Measurements from ENCODE around the gene DGKH.

Gene DGKH

DNA sequence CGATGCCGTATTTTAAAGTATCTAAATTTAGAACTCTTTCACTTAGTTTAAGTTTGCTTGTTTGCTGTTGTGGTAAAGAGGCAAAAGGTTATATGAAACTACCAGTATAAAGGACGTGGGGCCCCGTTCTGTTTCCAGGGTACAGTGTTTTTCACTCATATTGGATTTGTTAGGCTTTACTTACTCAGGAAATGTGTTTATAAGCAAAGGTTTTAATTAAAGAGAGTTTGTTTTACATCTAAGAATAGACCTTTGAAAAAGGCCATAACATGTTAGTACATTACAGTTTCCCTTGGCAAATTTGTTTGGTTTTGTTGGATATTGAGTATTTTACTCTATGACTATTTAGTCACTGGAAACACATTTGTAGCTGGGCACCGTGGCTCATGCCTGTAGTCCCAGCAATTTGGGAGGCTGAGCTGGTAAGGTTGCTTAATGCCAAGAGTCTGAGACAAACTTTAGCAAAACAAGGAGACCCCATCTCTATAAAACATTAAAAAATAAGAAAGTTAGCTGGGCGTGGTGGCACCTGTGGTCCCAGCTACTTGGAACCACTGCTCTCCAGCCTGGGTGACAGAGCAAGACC, 7.1 kb downstream of the DGKH start:
- Histone ChIP-seq H3K27me3 (ENCODE audit: control insufficient read depth, insufficient read depth, low read length, poor library complexity, severe bottlenecking) (no peaks in the 10 kb centered on the region), H3K36me3 (ENCODE audit: control insufficient read depth, insufficient read depth, low read length) (peaks cover 3% of the 10 kb centered on the region), H3K9me3 (ENCODE audit: control insufficient read depth, low read length) (no peaks in the 10 kb centered on the region), H3K4me3 (ENCODE audit: insufficient read depth, low read depth, low read length) (no peak overlapping the region), H3K27ac (ENCODE audit: insufficient read depth, low read depth, low read length, poor library complexity, severe bottlenecking) (no peak overlapping the region), H3K4me1 (ENCODE audit: control insufficient read depth, insufficient read depth, low read length) (no peaks in the 10 kb centered on the region)
- WGBS, 2 experiments: 90 to 95% methylated on average over 4 to 5 of the region's 6 CpGs

DNA sequence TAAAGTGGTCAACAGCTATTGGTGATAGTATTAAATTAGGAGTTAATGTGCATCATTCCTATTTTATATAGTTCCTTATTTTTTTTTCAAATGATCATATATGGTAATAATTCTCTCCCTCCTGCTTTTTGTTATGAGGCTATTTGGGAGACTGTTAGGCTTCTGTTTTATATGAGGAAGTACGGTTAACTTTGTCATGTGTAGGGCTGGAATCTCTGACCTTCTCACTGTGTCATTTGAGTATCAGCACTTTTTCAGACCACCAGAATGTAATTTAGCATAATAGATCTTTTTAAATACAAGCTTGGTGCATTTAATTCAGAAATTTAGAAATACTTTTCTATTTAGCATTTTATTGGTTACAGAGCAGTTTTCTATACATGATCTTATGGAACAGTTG, 7.7 kb downstream of the DGKH start:
- Histone ChIP-seq H3K4me3 (ENCODE audit: insufficient read depth, low read depth, low read length) (no peak overlapping the region), H3K27me3 (ENCODE audit: control insufficient read depth, insufficient read depth, low read length, poor library complexity, severe bottlenecking) (no peaks in the 10 kb centered on the region), H3K36me3 (ENCODE audit: control insufficient read depth, insufficient read depth, low read length) (peaks cover 3% of the 10 kb centered on the region), H3K9me3 (ENCODE audit: control insufficient read depth, low read length) (no peaks in the 10 kb centered on the region), H3K27ac (ENCODE audit: insufficient read depth, low read depth, low read length, poor library complexity, severe bottlenecking) (no peak overlapping the region), H3K4me1 (ENCODE audit: control insufficient read depth, insufficient read depth, low read length) (no peaks in the 10 kb centered on the region)
- WGBS, 2 experiments: 100% methylated on average over 1 of the region's 1 CpG; no CpG with 5 or more reads in 1 of the 2 experiments

DNA sequence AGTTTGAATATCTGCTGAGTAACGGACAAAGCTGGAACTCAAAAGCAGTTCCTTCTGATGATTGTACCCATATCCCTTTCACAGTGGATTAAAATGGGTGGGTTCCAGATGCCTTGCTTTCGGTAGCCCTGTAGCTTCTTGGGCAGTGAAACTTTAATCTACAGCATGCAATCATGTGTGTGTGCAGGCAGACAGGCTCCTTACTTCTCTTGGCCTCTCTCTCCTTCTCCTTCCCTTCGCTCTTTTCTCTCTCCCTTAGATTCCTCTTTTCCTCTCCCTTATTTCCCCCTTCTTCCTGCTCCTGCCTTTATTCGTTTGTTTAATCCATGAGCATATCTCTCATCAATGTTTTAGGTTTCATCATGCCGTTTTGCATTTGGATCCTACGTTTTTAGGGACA, 8.1 kb downstream of the DGKH start:
- no peaks in the 10 kb centered on the region for H3K27me3 ChIP-seq (ENCODE audit: control insufficient read depth, insufficient read depth, low read length, poor library complexity, severe bottlenecking)
- no peaks in the 10 kb centered on the region for H3K4me1 ChIP-seq (ENCODE audit: control insufficient read depth, insufficient read depth, low read length)
- WGBS, 2 experiments: 93 to 96% methylated on average over 6 of the region's 6 CpGs
- H3K9me3 ChIP-seq (ENCODE audit: control insufficient read depth, low read length): no peaks in the 10 kb centered on the region
- H3K4me3 ChIP-seq (ENCODE audit: insufficient read depth, low read depth, low read length): no peak overlapping the region
- H3K36me3 ChIP-seq (ENCODE audit: control insufficient read depth, insufficient read depth, low read length): peaks cover 3% of the 10 kb centered on the region
- H3K27ac ChIP-seq (ENCODE audit: insufficient read depth, low read depth, low read length, poor library complexity, severe bottlenecking): no peak overlapping the region

DNA sequence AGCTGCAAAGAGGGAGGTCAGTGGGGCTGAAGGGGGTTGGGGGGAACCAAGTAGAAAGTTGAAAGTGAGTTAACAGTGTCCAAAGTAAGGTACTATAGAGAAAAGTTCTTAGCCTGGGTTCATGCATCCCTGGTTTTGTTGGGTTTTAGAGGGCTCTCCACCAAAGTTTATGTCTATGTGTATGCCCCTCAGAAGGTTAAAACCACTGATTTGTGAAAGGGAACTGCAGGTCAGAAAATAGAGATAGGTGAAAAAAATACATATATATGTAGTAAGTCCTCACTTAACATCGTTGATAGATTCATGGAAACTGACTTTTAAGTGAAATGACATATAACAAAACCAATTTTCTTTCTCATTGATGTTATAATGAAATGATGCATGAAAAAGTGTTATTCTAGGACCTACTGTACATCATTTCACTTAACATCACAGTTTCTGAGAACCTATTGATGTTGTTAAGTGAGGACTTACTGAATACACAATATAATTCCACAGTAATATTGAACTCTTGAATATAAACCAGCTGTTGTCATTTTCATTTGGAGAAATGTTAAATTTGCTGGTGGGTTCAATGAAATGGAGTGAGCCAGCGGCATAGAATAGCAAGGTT, 9.6 kb downstream of the DGKH start:
- no peaks in the 10 kb centered on the region for H3K4me1 ChIP-seq (ENCODE audit: control insufficient read depth, insufficient read depth, low read length)
- 91% methylated on average over 1 of the region's 2 CpGs for WGBS, 2 experiments
- peaks cover 3% of the 10 kb centered on the region for H3K36me3 ChIP-seq (ENCODE audit: control insufficient read depth, insufficient read depth, low read length)
- H3K27ac ChIP-seq (ENCODE audit: insufficient read depth, low read depth, low read length, poor library complexity, severe bottlenecking): no peak overlapping the region
- H3K4me3 ChIP-seq (ENCODE audit: insufficient read depth, low read depth, low read length): no peak overlapping the region
- H3K9me3 ChIP-seq (ENCODE audit: control insufficient read depth, low read length): no peaks in the 10 kb centered on the region
- H3K27me3 ChIP-seq (ENCODE audit: control insufficient read depth, insufficient read depth, low read length, poor library complexity, severe bottlenecking): no peaks in the 10 kb centered on the region

DNA sequence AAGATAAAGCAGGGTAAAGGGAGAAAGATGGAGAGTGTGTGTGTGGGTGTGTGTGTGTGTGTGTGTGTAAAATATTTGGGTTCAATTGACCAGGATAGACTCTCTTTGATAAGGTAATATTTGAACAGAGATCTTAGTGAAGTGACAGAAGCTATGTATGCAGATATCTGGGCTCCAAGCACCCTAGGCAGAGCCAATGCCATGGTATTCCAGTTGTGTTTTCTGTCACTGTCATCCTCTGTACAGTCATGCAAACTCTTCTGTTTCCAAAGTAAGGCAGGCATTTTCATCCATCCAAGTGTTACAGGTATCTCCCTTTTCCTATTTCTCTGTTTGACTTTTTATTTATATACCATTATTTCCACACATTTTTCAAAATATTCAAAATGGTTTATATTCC, 13.5 kb downstream of the DGKH start:
- Histone ChIP-seq H3K9me3 (ENCODE audit: control insufficient read depth, low read length) (no peaks in the 10 kb centered on the region), H3K36me3 (ENCODE audit: control insufficient read depth, insufficient read depth, low read length) (peaks cover 3% of the 10 kb centered on the region), H3K27me3 (ENCODE audit: control insufficient read depth, insufficient read depth, low read length, poor library complexity, severe bottlenecking) (no peaks in the 10 kb centered on the region), H3K27ac (ENCODE audit: insufficient read depth, low read depth, low read length, poor library complexity, severe bottlenecking) (no peak overlapping the region), H3K4me3 (ENCODE audit: insufficient read depth, low read depth, low read length) (no peak overlapping the region), H3K4me1 (ENCODE audit: control insufficient read depth, insufficient read depth, low read length) (no peaks in the 10 kb centered on the region)

DNA sequence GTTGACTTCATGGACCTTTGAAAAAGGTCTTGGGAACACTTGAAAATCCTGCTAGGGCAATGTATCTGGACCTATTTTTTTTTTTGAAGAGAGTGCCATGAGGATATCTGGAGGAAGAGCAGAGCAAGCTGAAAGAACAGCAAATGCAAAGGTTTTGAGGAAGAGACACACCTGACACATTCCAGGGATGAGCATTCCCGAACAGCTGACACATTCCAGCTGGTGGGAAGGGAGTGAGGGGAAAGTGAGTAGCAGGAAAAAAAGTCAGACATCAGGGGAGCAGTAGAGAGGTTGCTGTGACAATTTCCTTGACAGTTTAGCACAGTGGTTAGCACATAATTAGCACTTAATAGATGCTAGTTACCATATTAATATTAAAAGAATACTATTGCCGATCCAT, 14.7 kb downstream of the DGKH start:
- Histone ChIP-seq H3K9me3 (ENCODE audit: control insufficient read depth, low read length) (no peaks in the 10 kb centered on the region), H3K36me3 (ENCODE audit: control insufficient read depth, insufficient read depth, low read length) (peaks cover 3% of the 10 kb centered on the region), H3K27me3 (ENCODE audit: control insufficient read depth, insufficient read depth, low read length, poor library complexity, severe bottlenecking) (no peaks in the 10 kb centered on the region), H3K4me1 (ENCODE audit: control insufficient read depth, insufficient read depth, low read length) (no peaks in the 10 kb centered on the region), H3K4me3 (ENCODE audit: insufficient read depth, low read depth, low read length) (no peak overlapping the region), H3K27ac (ENCODE audit: insufficient read depth, low read depth, low read length, poor library complexity, severe bottlenecking) (no peak overlapping the region)
- WGBS, 2 experiments: 72 to 97% methylated on average over 1 to 2 of the region's 2 CpGs

DNA sequence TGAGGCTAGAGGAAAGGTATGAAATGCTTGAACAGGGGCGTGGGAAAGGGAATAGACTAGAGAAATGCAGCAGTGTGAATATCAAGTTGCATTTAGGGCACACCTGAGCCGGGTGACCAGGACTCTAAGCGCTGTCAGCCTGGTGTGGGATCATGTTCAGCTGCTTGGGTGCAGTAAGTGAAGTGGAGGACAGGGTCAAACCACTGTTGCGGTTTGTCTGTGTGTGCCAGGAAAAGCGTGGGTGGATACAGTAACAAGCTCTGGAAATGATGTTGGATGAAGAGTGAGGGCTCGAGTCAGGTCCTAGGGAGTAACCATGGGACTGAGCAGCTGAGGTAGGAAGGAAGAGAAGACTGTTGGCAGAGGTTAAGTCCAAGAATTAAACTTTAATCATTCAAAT, 15.8 kb downstream of the DGKH start:
- no peaks in the 10 kb centered on the region for H3K27me3 ChIP-seq (ENCODE audit: control insufficient read depth, insufficient read depth, low read length, poor library complexity, severe bottlenecking)
- no peaks in the 10 kb centered on the region for H3K36me3 ChIP-seq (ENCODE audit: control insufficient read depth, insufficient read depth, low read length)
- H3K27ac ChIP-seq (ENCODE audit: insufficient read depth, low read depth, low read length, poor library complexity, severe bottlenecking): no peak overlapping the region
- 92 to 94% methylated on average over 6 of the region's 6 CpGs for WGBS, 2 experiments
- H3K4me3 ChIP-seq (ENCODE audit: insufficient read depth, low read depth, low read length): no peak overlapping the region
- no peaks in the 10 kb centered on the region for H3K4me1 ChIP-seq (ENCODE audit: control insufficient read depth, insufficient read depth, low read length)
- no peaks in the 10 kb centered on the region for H3K9me3 ChIP-seq (ENCODE audit: control insufficient read depth, low read length)

DNA sequence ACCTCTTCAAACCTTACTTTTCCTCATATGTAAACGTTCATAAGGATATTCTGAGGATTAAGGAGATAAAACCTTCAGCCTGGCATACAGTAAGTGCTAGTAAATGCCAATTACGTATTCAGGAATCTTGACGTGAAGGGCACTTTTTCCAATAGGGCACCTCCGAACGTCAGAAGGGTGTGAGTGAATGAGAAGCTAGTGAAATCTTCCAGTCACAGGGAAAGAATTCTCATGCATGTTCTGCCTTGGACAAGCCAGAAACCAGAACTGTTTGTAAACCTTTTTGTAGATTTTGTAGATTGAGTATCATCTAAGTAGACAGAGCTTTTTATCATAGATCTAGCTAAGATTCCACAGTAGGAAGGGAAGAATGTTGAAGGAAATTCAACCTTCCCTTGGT, 16.5 kb downstream of the DGKH start:
- Histone ChIP-seq H3K36me3 (ENCODE audit: control insufficient read depth, insufficient read depth, low read length) (no peaks in the 10 kb centered on the region), H3K27ac (ENCODE audit: insufficient read depth, low read depth, low read length, poor library complexity, severe bottlenecking) (no peak overlapping the region), H3K27me3 (ENCODE audit: control insufficient read depth, insufficient read depth, low read length, poor library complexity, severe bottlenecking) (no peaks in the 10 kb centered on the region), H3K4me3 (ENCODE audit: insufficient read depth, low read depth, low read length) (no peak overlapping the region), H3K4me1 (ENCODE audit: control insufficient read depth, insufficient read depth, low read length) (no peaks in the 10 kb centered on the region), H3K9me3 (ENCODE audit: control insufficient read depth, low read length) (no peaks in the 10 kb centered on the region)
- WGBS, 2 experiments: 93 to 94% methylated on average over 5 of the region's 5 CpGs

DNA sequence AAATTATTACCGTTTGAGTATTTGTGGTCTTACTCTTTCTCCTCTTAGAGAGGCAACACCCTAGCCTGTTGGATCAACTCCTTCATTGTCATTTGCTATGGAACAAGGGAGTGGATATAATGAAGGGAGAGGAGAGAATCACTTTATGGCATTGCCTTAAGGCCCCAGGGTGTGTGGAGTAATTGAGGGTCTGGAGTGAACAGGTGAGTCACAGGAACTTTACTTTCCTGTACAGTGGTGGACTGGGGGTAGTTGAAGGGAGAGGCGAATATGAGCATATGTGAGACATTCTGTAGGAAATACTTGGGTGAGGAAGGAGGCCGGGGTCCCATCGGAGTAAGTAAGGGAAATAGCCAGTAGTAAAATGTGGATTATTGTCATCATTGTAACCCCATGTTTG, 17.0 kb downstream of the DGKH start:
- 96% methylated on average over 4 of the region's 4 CpGs for WGBS, 2 experiments
- H3K4me3 ChIP-seq (ENCODE audit: insufficient read depth, low read depth, low read length): no peak overlapping the region
- no peaks in the 10 kb centered on the region for H3K4me1 ChIP-seq (ENCODE audit: control insufficient read depth, insufficient read depth, low read length)
- no peaks in the 10 kb centered on the region for H3K27me3 ChIP-seq (ENCODE audit: control insufficient read depth, insufficient read depth, low read length, poor library complexity, severe bottlenecking)
- no peak overlapping the region for H3K27ac ChIP-seq (ENCODE audit: insufficient read depth, low read depth, low read length, poor library complexity, severe bottlenecking)
- no peaks in the 10 kb centered on the region for H3K36me3 ChIP-seq (ENCODE audit: control insufficient read depth, insufficient read depth, low read length)
- no peaks in the 10 kb centered on the region for H3K9me3 ChIP-seq (ENCODE audit: control insufficient read depth, low read length)

DNA sequence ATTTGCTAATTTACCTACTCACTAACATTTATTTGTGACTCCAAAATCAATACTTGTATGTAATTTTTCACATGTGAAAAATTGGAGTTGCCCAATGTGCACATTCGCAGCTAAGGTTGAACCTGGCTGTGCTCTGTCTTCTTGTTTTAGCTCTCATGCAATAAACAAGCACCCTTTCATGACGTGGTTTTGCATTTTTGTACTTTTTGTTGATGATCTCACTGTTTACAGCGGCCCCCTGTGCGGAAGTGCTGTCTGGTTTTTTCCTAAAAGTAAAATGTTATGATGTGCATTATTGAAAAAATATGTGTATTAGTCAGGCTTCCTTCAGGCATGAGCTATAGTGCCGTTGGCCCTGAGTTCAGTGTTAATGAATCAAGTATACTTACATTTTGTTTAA, 18.1 kb downstream of the DGKH start:
- H3K4me3 ChIP-seq (ENCODE audit: insufficient read depth, low read depth, low read length): no peak overlapping the region
- H3K4me1 ChIP-seq (ENCODE audit: control insufficient read depth, insufficient read depth, low read length): no peaks in the 10 kb centered on the region
- no peaks in the 10 kb centered on the region for H3K9me3 ChIP-seq (ENCODE audit: control insufficient read depth, low read length)
- no peaks in the 10 kb centered on the region for H3K27me3 ChIP-seq (ENCODE audit: control insufficient read depth, insufficient read depth, low read length, poor library complexity, severe bottlenecking)
- H3K36me3 ChIP-seq (ENCODE audit: control insufficient read depth, insufficient read depth, low read length): no peaks in the 10 kb centered on the region
- no peak overlapping the region for H3K27ac ChIP-seq (ENCODE audit: insufficient read depth, low read depth, low read length, poor library complexity, severe bottlenecking)
- 93 to 96% methylated on average over 4 of the region's 5 CpGs for WGBS, 2 experiments

DNA sequence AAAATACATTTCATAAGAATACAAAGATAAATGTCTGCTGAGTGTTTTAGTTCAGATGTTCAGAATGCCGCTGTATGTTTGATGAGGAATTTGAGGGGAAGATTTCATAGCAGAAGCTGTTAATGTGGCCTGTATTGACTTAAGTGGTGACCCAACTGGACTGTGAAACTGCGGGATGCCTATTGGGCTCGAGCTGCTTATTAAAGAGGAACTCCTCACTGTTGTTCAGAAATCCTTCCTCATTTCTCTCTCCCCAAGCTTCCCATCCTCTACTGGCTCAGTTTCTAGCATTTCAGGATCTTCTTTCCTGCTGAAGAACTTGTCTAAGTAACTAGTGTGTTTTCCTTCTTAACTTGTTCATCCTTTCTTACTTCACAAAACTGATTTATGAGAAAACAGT, 20.4 kb downstream of the DGKH start:
- Histone ChIP-seq H3K4me3 (ENCODE audit: insufficient read depth, low read depth, low read length) (no peak overlapping the region), H3K9me3 (ENCODE audit: control insufficient read depth, low read length) (no peaks in the 10 kb centered on the region), H3K36me3 (ENCODE audit: control insufficient read depth, insufficient read depth, low read length) (no peaks in the 10 kb centered on the region), H3K27ac (ENCODE audit: insufficient read depth, low read depth, low read length, poor library complexity, severe bottlenecking) (no peak overlapping the region), H3K27me3 (ENCODE audit: control insufficient read depth, insufficient read depth, low read length, poor library complexity, severe bottlenecking) (no peaks in the 10 kb centered on the region), H3K4me1 (ENCODE audit: control insufficient read depth, insufficient read depth, low read length) (no peaks in the 10 kb centered on the region)
- 73 to 81% methylated on average over 3 of the region's 3 CpGs for WGBS, 2 experiments

Measured in ectodermal cell (in vitro differentiated cells).